Glutamatergic neuron (in vitro differentiated cells): ENCODE results near the gene PERP. TPM values are rescaled to one million over a fixed set of nuclear protein-coding genes. Genes with fewer than 3 reads are reported as not detected.
"Not testable (repeated sequence)": the region's sequence is repeated elsewhere in the genome, so short reads cannot be mapped to it uniquely, and the experiment has no call there.

Experiments
- DNase-seq: peaks from one replicate; pipeline ENCODE4 v3.0.0; 2022
- H3K27ac Mint-ChIP-seq: one replicate; pipeline ENCODE4 v1.8.0; 2020; ENCODE audit warnings: mild to moderate bottlenecking, mixed read lengths, inconsistent platforms; ENCODE audit not compliant: unreplicated experiment
- H3K27me3 Mint-ChIP-seq: one replicate; pipeline ENCODE4 v1.8.0; 2020; ENCODE audit warnings: mild to moderate bottlenecking, moderate library complexity, mixed read lengths, inconsistent platforms; ENCODE audit not compliant: unreplicated experiment
- H3K36me3 Mint-ChIP-seq: one replicate; pipeline ENCODE4 v1.8.0; 2020; ENCODE audit warnings: mild to moderate bottlenecking, mixed read lengths, inconsistent platforms; ENCODE audit not compliant: unreplicated experiment
- H3K4me1 Mint-ChIP-seq: one replicate; pipeline ENCODE4 v1.8.0; 2020; ENCODE audit warnings: mild to moderate bottlenecking, low read depth, mixed read lengths, inconsistent platforms; ENCODE audit not compliant: unreplicated experiment
- H3K4me3 Mint-ChIP-seq: one replicate; pipeline ENCODE4 v1.8.0; 2020; ENCODE audit warnings: mild to moderate bottlenecking, mixed read lengths, inconsistent platforms; ENCODE audit not compliant: unreplicated experiment
- H3K9me3 Mint-ChIP-seq: one replicate; pipeline ENCODE4 v1.8.0; 2020; ENCODE audit warnings: mild to moderate bottlenecking, moderate library complexity, mixed read lengths, inconsistent platforms; ENCODE audit not compliant: unreplicated experiment
- total RNA-seq: library from RNA; stranded (reverse); fragmentation: NEBNext Ultra II Directional; extraction: Animal tissue kit (Norgen Biotek cat#: 25700); gene quantifications from one replicate; pipeline ENCODE4 v1.2.1, GENCODE V29; 2021; ENCODE audit not compliant: unreplicated experiment
- TF ChIP-seq, protein P1 (sequence below): fragments of 200-600 bp; sonication (generic); IDR thresholded peaks from one replicate; pipeline ENCODE4 v1.5.0; 2021; ENCODE audit not compliant: partially characterized antibody, unreplicated experiment

Gene PERP
- total RNA-seq, 1 donor from 2014 or later = 10.7 TPM

DNA sequence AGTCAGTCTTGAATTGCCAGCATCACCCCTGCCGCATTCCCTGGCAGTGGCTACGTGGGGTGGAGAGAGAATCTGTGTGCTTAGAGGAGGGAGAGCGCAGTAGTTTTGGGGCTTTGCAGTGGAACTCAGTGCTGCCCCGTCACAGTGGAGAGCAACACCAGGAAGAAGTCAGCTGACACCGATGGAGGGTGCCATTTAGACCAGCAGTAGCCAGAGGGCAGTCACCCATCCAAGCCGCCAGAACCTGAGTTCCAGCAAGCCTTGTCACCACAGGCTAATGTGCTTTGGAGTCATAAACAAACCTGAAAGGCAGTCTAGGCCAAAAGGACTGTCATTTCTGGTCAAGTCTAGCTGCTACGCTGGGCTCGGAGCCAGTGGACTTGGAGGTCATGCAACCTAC, 22.0 kb upstream of the PERP start:
- TF ChIP-seq, protein P1, sequence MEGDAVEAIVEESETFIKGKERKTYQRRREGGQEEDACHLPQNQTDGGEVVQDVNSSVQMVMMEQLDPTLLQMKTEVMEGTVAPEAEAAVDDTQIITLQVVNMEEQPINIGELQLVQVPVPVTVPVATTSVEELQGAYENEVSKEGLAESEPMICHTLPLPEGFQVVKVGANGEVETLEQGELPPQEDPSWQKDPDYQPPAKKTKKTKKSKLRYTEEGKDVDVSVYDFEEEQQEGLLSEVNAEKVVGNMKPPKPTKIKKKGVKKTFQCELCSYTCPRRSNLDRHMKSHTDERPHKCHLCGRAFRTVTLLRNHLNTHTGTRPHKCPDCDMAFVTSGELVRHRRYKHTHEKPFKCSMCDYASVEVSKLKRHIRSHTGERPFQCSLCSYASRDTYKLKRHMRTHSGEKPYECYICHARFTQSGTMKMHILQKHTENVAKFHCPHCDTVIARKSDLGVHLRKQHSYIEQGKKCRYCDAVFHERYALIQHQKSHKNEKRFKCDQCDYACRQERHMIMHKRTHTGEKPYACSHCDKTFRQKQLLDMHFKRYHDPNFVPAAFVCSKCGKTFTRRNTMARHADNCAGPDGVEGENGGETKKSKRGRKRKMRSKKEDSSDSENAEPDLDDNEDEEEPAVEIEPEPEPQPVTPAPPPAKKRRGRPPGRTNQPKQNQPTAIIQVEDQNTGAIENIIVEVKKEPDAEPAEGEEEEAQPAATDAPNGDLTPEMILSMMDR = no peak
- Mint-ChIP-seq H3K27ac (no peak overlapping the region), H3K36me3 (peaks cover 4% of the 10 kb centered on the region), H3K27me3 (no peaks in the 10 kb centered on the region), H3K9me3 (no peaks in the 10 kb centered on the region), H3K4me3 (peak overlapping the region; percentile 43), H3K4me1 (no peaks in the 10 kb centered on the region)
- DNase-seq = no peak

DNA sequence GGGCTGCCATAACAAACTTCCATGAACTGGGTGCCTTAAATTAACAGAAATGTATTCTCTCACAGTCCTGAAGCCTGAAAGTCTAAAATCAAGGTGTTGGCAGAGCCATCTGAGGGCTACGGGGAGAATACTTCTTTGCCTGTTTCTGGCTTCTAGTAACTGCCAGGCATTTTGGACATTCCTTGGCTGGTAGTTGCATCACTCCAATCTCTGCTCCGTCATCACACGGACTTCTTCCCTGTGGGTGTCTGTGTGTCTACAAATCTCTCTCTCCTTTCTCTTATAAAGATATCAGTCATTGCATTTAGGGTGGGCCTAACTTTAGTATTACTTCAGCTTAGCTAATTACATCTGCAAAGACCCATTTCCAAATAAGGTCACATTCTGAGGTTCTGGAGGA, 20.9 kb upstream of the PERP start:
- no peak for DNase-seq
- Mint-ChIP-seq H3K27me3 (no peaks in the 10 kb centered on the region), H3K4me1 (no peaks in the 10 kb centered on the region), H3K9me3 (no peaks in the 10 kb centered on the region), H3K27ac (no peak overlapping the region), H3K36me3 (peaks cover 4% of the 10 kb centered on the region), H3K4me3 (no peak overlapping the region)
- TF ChIP-seq, protein P1 = no peak

DNA sequence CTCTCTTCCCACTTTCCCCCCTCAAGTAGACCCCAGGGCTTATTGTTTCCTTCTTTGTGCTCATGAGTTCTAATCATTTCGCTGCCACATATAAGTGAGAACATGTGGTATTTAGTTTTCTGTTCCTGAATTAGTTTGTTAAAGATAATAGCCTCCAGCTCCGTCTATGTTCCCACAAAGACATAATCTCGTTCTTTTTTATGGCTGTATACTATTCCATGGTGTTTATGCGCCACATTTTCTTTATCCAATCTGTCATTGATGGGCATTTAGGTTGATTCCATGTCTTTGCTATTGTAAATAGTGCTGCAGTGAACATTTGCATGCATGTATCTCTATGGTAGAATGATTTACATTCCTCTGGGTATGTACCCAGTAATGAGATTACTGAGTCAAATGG, 16.9 kb upstream of the PERP start:
- no peak overlapping the region for H3K4me3 Mint-ChIP-seq
- H3K27me3 Mint-ChIP-seq = no peaks in the 10 kb centered on the region
- H3K36me3 Mint-ChIP-seq = peaks cover 8% of the 10 kb centered on the region
- no peaks in the 10 kb centered on the region for H3K4me1 Mint-ChIP-seq
- H3K9me3 Mint-ChIP-seq = no peaks in the 10 kb centered on the region
- DNase-seq = no peak
- TF ChIP-seq, protein P1 = no peak
- H3K27ac Mint-ChIP-seq = no peak overlapping the region

DNA sequence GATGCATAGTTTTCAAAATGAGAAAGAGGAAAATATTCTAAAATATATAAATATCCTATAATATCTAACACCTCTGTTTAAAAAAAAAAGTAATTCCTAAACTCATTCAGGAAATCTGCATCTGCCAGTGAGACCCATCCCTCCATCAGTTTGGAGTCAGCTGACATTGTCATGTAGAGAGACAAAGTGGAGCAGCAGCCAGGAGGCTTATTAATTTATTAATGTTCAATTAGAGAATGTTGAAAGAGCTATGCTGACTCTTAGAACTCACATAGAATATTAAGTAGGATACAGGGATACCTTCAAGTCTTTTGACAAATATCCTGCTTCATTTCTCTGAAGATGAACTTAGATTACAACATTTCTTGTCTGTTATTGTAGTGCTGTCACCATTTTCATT, 12.8 kb upstream of the PERP start:
- Mint-ChIP-seq H3K9me3 (peaks cover 1% of the 10 kb centered on the region), H3K27ac (no peak overlapping the region), H3K4me1 (peaks cover 5% of the 10 kb centered on the region), H3K36me3 (peaks cover 5% of the 10 kb centered on the region), H3K4me3 (no peak overlapping the region), H3K27me3 (no peaks in the 10 kb centered on the region)
- TF ChIP-seq, protein P1 = no peak
- DNase-seq = no peak

DNA sequence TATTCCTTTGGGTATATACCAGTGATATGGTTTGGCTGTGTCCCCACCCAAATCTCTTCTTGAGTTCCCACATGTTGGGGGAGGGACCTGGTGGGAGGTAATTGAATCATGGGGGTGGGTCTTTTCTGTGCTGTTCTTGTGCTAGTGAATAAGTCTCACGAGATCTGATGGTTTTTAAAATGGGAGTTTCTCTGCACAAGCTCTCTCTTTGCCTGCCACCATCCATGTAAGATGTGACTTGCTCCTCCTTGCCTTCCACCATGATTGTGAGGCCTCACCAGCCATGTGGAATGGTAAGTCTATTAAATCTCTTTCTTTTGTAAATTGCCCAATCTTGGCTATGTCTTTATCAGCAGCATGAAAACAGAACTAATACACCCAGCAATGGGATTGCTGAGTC, 12.0 kb upstream of the PERP start:
- H3K4me1 Mint-ChIP-seq, H3K27ac Mint-ChIP-seq, DNase-seq, H3K9me3 Mint-ChIP-seq, H3K36me3 Mint-ChIP-seq, H3K27me3 Mint-ChIP-seq, H3K4me3 Mint-ChIP-seq: not testable (repeated sequence)
